GM12865 (cell line): ENCODE results near the gene INF2.
"Not testable (repeated sequence)": the region's sequence is repeated elsewhere in the genome, so short reads cannot be mapped to it uniquely, and the experiment has no call there.

Experiments used
- DNase-seq: peaks from one replicate; pipeline ENCODE4 v3.0.0; 2010; ENCODE audit warnings: low read depth
- H3K4me3 ChIP-seq: 2 replicates; pipeline ENCODE4 v1.5.1; 2011; ENCODE audit warnings: mild to moderate bottlenecking, low read depth, low read length, control low read depth
- TF ChIP-seq, protein P1 (sequence below): IDR thresholded peaks from 2 replicates; pipeline ENCODE4 v1.5.1; 2011; ENCODE audit warnings: low read length, control low read depth, low read depth, inconsistent platforms; ENCODE audit not compliant: insufficient read depth; ENCODE audit errors: missing control alignments

INF2 gene

DNA sequence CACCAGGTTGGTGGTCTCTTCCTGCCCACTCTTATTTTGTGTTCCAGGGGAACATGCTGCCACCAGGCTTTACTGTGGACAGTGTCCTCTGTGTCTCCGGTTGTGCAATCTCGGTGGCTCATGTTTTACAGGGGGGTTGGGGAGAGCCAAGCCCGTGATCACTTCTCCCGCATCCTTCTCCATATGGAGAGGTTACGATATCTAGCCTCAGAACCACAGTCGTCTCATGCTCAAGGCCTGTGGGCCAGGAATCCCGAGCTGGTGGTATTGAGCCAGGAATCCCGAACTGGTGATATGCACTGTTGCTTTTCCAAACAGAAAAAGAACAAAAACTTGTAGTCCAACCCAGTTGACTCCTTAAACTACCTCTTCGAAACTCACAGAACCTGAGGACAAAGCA, 37.0 kb upstream of the INF2 start:
- TF ChIP-seq, protein P1, sequence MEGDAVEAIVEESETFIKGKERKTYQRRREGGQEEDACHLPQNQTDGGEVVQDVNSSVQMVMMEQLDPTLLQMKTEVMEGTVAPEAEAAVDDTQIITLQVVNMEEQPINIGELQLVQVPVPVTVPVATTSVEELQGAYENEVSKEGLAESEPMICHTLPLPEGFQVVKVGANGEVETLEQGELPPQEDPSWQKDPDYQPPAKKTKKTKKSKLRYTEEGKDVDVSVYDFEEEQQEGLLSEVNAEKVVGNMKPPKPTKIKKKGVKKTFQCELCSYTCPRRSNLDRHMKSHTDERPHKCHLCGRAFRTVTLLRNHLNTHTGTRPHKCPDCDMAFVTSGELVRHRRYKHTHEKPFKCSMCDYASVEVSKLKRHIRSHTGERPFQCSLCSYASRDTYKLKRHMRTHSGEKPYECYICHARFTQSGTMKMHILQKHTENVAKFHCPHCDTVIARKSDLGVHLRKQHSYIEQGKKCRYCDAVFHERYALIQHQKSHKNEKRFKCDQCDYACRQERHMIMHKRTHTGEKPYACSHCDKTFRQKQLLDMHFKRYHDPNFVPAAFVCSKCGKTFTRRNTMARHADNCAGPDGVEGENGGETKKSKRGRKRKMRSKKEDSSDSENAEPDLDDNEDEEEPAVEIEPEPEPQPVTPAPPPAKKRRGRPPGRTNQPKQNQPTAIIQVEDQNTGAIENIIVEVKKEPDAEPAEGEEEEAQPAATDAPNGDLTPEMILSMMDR: no peak
- no peak overlapping the region for H3K4me3 ChIP-seq

DNA sequence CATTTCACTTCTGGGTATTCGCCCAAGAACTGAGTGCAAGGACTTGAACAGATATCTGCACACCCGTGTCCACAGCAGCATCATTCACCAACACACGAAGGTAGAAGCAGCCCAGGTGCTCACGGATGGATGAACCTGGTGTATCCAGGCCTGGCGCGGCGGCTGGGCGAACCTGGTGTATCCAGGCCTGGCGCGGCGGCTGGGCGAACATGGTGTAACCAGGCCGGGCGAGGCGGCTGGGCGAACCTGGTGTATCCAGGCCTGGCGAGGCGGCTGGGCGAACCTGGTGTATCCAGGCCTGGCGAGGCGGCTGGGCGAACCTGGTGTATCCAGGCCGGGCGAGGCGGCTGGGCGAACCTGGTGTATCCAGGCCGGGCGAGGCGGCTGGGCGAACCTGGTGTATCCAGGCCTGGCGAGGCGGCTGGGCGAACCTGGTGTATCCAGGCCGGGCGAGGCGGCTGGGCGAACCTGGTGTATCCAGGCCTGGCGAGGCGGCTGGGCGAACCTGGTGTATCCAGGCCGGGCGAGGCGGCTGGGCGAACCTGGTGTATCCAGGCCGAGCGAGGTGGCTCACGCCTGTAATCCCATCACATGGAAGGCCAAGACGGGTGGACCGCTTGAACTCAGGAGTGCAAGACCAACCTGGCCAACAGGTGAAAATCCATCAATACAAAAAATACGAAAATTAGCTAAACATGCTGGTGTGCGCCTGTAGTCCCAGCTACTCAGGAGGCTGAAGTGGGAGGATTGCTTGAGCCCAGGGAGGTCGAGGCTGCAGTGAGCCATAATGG, 36.1 kb upstream of the INF2 start:
- not testable (repeated sequence) for H3K4me3 ChIP-seq

More for the DNA sequence above, 37.0 kb upstream of the INF2 start:
- DNase-seq: no peak

DNA sequence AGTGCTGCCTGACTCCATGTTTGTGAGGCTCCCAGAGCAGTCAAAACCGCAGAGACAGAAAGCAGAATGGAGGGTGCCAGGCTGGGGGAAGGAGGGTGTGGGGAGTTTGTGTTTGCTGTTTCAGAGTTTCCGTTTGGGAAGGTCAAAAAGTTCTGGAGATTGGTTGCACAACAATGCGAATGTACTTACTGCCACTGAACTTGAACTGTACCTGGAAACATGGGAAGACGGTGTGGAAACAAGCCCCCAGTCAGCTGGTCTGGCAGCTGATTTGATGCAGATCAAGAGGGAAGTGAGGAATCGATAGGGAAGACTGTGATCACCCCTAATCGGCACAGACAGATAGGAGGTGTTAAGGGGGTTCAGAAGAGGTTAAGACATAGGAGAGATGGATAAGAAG, 35.3 kb upstream of the INF2 start:
- TF ChIP-seq, protein P1: no peak
- DNase-seq: no peak
- no peak overlapping the region for H3K4me3 ChIP-seq

More for the DNA sequence above, 36.1 kb upstream of the INF2 start:
- not testable (repeated sequence) for DNase-seq

DNA sequence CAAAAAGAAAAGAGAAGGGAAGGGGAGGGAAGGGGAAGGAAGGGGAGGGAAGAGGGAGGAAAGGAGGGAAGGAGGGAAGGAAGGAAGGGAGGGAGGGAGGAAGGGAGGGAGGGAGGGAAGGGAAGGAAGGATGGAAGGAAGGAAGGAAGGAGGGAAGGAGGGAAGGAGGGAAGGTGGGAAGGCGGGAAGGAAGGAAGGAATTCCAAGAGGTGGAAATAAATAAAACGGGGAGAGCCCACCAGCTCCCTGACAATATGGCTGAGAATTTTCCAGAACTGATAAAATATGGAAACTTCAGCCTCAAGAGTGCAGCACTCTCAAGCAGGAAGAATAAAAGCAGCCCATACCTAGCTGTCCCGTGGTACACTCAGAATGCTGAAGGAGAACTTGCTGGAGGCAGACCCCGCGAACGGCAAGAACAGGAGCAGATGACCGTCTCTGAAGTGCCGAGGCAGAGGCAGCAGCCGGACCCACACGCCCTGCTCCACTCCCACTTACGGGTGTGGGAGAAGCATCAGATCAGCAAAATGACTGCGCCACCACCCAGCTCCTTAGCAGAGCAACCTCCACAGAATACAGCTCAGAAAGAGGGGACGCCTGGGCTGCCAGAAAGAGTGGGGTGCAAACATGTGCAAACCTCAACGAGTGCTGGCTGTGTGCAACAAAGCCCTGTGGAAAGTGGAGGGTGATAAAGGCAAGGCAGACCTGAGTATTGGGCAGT, 34.1 kb upstream of the INF2 start:
- H3K4me3 ChIP-seq: no peak overlapping the region
- TF ChIP-seq, protein P1: no peak

DNA sequence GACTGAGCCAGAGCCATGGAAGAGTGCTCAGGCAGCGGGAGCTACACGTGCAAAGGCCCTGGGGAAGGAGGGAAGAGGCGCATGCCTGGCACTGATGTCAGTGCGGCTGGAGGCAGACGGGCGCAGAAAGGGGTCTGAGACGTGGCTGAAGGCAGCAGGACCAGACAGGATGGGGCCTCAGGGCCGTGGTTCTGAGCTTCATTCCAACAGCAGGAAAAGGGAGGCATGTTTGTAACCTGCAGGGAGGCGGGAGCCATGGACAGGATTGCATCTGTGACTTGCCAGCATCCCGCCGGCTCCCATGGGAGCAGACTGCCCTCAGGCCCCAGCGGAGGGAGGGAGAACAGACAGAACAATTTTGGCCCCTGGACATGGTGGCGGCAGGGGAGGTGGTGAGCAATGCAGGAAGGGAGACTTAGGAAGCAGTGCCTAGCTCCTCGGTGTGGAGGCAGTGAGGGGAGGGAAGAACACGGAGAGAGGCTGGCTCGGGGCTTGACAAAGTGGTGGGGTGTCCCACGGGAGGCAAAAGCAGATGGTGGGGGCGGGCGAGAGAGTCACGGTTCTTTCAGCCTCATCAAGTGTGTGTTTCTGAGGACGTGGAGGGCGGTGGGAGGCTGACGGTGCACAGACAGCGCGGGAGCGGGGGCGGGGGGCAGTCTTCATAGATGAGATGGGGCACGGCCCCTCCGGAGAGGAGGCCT, 33.3 kb upstream of the INF2 start:
- TF ChIP-seq, protein P1: no peak
- DNase-seq: no peak
- H3K4me3 ChIP-seq: no peak overlapping the region

More for the DNA sequence above, 34.1 kb upstream of the INF2 start:
- DNase-seq: no peak

DNA sequence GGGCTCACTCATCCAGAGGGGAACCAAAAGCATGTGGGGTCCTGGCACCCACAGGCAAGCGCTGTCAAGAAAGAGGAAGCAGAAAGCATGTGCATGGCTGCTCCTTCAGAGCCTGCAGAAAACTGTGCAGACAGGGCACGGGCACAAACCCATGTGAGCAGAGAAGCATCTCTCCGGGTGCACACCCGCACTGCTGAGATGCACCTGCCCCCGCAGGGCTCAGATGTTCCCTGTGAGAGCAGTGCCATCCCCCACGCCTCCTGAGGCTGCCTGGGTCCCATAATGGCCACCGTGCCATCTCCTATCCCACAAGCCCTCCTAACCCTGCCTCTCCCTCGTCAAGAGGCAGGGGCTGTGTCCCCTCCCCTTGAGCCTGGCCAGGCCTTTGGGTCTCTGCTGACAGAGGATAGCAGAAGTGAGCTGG, 32.3 kb upstream of the INF2 start:
- TF ChIP-seq, protein P1: no peak
- DNase-seq: peak; percentile 56
- H3K4me3 ChIP-seq: no peak overlapping the region
